Upper lobe of right lung (tissue), 1 donor: ENCODE data around the gene TRPM1. TPM values are rescaled to one million over a fixed set of nuclear protein-coding genes. Genes with fewer than 3 reads are reported as not detected.

ENCODE experiments used
- ATAC-seq: fragments of 200-7000 bp; cut with Tn5 transposase; one replicate; pipeline ENCODE4 v1.9.1; 2020; ENCODE audit warnings: mild to moderate bottlenecking, moderate library complexity
- DNase-seq: peaks from one replicate; pipeline ENCODE4 v3.0.0-alpha.2; 2020
- H3K27ac ChIP-seq: fragments of 200-600 bp; one replicate; pipeline ENCODE4 v1.8.0; 2022
- H3K27me3 ChIP-seq: fragments of 200-600 bp; one replicate; pipeline ENCODE4 v1.8.0; 2022; ENCODE audit warnings: mild to moderate bottlenecking
- H3K36me3 ChIP-seq: fragments of 200-600 bp; one replicate; pipeline ENCODE4 v1.8.0; 2022
- H3K4me1 ChIP-seq: fragments of 200-600 bp; one replicate; pipeline ENCODE4 v1.8.0; 2022
- H3K4me3 ChIP-seq: fragments of 200-600 bp; one replicate; pipeline ENCODE4 v1.8.0; 2022; ENCODE audit warnings: mild to moderate bottlenecking
- H3K9me3 ChIP-seq: fragments of 200-600 bp; one replicate; pipeline ENCODE4 v1.8.0; 2022
- intact Hi-C: fragments of 100-400 bp; cut with DNase I; formaldehyde crosslinking; loops from one replicate; pipeline ENCODE4 v1.11.0; 2022
- microRNA-seq: library from miRNA; unstranded; fragments of <30 nt; microRNA quantifications from one replicate; pipeline ENCODE4 v1.2.0, GENCODE V29; 2020; ENCODE audit warnings: borderline microRNAs expressed
- total RNA-seq: library from RNA; stranded (reverse); fragmentation: NEBNext Ultra II Directional; extraction: Animal tissue kit (Norgen Biotek cat#: 25700); gene quantifications from one replicate; pipeline ENCODE4 v1.2.1, GENCODE V29; 2021
- TF ChIP-seq, protein P1 (sequence below): fragments of 200-600 bp; IDR thresholded peaks from one replicate; pipeline ENCODE4 v1.8.0; 2022; ENCODE audit warnings: antibody characterized with exemption
- donor health status: DM: no; HTN: yes; CAD: no; lungs with severe emphysema.

The TRPM1 gene
- total RNA-seq, 1 donor from 2014 or later = not detected

DNA sequence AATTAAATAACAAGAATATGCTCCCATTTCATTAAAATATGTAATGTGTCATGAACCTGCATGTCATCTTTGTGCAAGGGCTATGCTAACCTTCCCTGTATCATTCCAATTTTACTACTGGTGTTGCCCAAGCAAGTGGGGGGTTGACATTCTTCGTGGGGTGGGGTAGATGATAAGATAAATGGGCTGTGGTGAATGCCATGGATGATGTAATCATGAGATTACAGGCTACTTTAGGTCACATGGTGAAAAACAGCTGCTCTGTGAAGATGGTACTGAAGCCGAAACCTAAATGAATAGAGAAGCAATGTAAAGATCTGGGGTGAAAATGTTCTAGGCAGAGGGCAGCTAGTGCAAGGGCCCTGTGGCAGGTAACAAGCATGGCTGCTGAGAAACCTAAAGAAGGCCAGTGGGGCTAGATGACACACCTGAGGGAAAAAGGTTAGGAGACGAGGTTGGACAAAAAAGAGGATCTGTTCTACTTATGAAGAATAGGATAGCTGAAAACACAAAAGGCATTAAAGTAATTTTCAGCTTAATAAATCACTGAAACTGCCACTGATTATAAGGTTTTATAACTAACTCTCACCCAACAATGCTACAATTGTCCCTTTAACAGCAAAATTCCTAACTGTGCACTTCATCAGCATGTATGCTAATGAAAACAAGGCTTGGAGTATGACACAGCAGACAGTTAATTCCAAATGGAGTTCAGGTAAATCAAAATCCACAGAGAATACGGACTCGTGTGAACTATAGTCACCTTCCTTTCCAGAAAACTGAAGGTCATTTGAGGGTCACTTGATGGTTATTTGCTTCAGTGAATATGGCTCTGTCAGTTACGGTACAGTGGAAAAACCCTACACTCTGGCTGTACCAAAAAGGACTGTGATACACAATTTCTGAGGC lies 145.1 kb downstream of the TRPM1 start:
- no peaks in the 10 kb centered on the region for H3K9me3 ChIP-seq
- intact Hi-C loops = no loop called here
- TF ChIP-seq, protein P1, sequence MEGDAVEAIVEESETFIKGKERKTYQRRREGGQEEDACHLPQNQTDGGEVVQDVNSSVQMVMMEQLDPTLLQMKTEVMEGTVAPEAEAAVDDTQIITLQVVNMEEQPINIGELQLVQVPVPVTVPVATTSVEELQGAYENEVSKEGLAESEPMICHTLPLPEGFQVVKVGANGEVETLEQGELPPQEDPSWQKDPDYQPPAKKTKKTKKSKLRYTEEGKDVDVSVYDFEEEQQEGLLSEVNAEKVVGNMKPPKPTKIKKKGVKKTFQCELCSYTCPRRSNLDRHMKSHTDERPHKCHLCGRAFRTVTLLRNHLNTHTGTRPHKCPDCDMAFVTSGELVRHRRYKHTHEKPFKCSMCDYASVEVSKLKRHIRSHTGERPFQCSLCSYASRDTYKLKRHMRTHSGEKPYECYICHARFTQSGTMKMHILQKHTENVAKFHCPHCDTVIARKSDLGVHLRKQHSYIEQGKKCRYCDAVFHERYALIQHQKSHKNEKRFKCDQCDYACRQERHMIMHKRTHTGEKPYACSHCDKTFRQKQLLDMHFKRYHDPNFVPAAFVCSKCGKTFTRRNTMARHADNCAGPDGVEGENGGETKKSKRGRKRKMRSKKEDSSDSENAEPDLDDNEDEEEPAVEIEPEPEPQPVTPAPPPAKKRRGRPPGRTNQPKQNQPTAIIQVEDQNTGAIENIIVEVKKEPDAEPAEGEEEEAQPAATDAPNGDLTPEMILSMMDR = no peak
- no peaks in the 10 kb centered on the region for H3K4me1 ChIP-seq
- no peak overlapping the region for H3K27ac ChIP-seq
- H3K27me3 ChIP-seq = no peaks in the 10 kb centered on the region
- no peak for ATAC-seq
- DNase-seq = no peak
- peaks cover 99% of the 10 kb centered on the region for H3K36me3 ChIP-seq
- no peak overlapping the region for H3K4me3 ChIP-seq

DNA sequence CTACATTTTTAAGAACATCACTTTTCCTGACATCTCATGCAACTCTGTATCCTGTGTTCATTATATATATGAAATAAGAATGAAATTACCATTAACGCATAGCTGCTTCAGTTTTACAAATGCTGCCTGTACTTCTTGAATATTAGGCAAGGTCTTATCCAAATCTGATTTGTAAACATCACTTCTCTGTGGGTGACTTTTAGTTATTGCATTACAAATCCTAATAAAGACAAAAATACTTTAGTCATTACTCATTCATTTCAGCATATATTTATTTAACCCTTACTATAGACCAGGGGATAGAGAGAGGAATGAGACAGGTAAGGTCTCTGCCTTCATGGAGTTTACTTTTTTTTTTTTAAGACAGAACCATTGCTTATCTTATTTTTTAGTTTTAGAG lies 146.9 kb downstream of the TRPM1 start:
- TF ChIP-seq, protein P1 = no peak
- no peaks in the 10 kb centered on the region for H3K27me3 ChIP-seq
- H3K27ac ChIP-seq = no peak overlapping the region
- intact Hi-C loops = no loop called here
- H3K4me1 ChIP-seq = no peaks in the 10 kb centered on the region
- no peak overlapping the region for H3K4me3 ChIP-seq
- H3K9me3 ChIP-seq = no peaks in the 10 kb centered on the region
- ATAC-seq (no peak), DNase-seq (no peak)
- H3K36me3 ChIP-seq = peaks cover 100% of the 10 kb centered on the region

DNA sequence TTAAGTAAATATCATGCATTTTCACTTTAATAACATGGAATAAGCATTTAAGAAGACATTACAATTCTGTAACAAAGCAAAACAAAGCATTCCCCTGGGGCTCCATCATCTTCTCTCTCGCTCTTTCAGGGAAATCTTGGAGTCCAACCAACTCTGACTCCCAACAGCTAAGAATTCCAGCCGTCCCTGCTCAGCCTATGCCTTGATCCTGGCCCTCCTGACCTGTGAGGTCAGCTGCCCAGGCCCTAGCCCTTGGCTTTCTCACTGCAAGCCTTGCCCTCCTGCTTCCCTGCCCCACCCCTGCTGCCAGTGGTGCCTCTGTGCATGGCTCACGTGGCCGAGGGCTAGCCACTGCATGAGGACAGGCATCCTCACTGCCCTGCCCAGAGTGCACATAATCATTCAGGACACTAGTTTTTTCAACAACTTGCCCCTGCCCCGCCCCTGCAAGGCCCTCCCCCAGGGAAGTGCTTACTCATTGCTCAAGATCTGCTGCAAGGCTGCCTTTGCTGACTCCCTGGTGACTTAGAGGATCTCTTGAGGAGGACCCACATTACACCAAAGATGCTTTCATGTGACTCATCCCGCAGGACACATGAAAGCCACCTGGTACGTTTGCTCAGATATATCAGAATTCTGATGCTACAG lies 147.7 kb downstream of the TRPM1 start:
- H3K4me1 ChIP-seq = no peaks in the 10 kb centered on the region
- no peak overlapping the region for H3K4me3 ChIP-seq
- H3K27ac ChIP-seq = no peak overlapping the region
- ATAC-seq = peak; percentile 60
- DNase-seq = no peak
- no peaks in the 10 kb centered on the region for H3K27me3 ChIP-seq
- peaks cover 100% of the 10 kb centered on the region for H3K36me3 ChIP-seq
- no peaks in the 10 kb centered on the region for H3K9me3 ChIP-seq
- TF ChIP-seq, protein P1 = no peak
- intact Hi-C loops = no loop called here

DNA sequence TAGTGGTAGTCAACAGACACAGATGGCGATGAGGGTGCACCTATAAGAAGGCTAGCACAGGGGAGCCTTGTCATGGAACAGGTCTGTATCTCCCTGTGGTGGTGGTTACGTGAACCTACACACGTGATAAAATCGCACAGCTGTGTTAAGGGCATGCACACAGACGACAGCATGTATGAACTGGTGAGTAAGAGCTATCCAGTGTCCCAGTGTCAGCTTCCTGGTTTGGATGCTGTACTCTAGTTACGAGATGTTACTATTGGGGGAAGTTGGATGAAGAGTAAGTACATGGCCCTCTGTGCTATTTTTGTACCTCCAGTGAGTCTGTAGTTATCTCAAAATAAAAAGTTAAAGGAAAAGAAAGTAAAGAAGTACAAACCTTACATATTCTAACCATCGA lies 148.3 kb downstream of the TRPM1 start:
- TF ChIP-seq, protein P1 = no peak
- DNase-seq = no peak
- no peaks in the 10 kb centered on the region for H3K27me3 ChIP-seq
- H3K36me3 ChIP-seq = peaks cover 100% of the 10 kb centered on the region
- no peaks in the 10 kb centered on the region for H3K4me1 ChIP-seq
- intact Hi-C loops = no loop called here
- no peak overlapping the region for H3K4me3 ChIP-seq
- no peak overlapping the region for H3K27ac ChIP-seq
- no peaks in the 10 kb centered on the region for H3K9me3 ChIP-seq
- no peak for ATAC-seq

Small RNA genes within 50 kb of the gene (microRNA-seq; reads per million reads assigned to microRNA genes)
- gene MIR211 = 0.50 reads per million

Other genes with a start within 250 kb of the TRPM1 start
- 18.4 TPM for gene FAN1, start 197.8 kb downstream of the TRPM1 start, total RNA-seq
- 36.2 TPM for gene MTMR10, start 110.1 kb downstream of the TRPM1 start, total RNA-seq
- gene KLF13, start 225.1 kb upstream of the TRPM1 start, total RNA-seq = 176 TPM